SK-N-MC (cell line): Measurements from ENCODE around the gene GZMM.

Source experiments
- EZH2 ChIP-seq: fragments of 200-600 bp; sonication (generic); IDR thresholded peaks from one replicate; pipeline ENCODE4 v1.6.1; 2017; ENCODE audit warnings: antibody characterized with exemption
- POLR2AphosphoS5 ChIP-seq: IDR thresholded peaks from 2 replicates; pipeline ENCODE4 v1.6.1; 2012; ENCODE audit warnings: mild to moderate bottlenecking, low read depth, low read length, borderline replicate concordance

GRCh38 chr19:570251-570686 is 26.4 kb downstream of the GZMM start:
- TF ChIP-seq POLR2AphosphoS5 (no peak), EZH2 (no peak)
